DMS79 treated with DMSO at 0.1 percent for 48 hours (cell line): Measurements from ENCODE around the gene NTM.

ENCODE experiments used
- DNase-seq: peaks from one replicate; lab custom pipeline; 2025; lab: John Stamatoyannopoulos, UW

NTM gene

DNA sequence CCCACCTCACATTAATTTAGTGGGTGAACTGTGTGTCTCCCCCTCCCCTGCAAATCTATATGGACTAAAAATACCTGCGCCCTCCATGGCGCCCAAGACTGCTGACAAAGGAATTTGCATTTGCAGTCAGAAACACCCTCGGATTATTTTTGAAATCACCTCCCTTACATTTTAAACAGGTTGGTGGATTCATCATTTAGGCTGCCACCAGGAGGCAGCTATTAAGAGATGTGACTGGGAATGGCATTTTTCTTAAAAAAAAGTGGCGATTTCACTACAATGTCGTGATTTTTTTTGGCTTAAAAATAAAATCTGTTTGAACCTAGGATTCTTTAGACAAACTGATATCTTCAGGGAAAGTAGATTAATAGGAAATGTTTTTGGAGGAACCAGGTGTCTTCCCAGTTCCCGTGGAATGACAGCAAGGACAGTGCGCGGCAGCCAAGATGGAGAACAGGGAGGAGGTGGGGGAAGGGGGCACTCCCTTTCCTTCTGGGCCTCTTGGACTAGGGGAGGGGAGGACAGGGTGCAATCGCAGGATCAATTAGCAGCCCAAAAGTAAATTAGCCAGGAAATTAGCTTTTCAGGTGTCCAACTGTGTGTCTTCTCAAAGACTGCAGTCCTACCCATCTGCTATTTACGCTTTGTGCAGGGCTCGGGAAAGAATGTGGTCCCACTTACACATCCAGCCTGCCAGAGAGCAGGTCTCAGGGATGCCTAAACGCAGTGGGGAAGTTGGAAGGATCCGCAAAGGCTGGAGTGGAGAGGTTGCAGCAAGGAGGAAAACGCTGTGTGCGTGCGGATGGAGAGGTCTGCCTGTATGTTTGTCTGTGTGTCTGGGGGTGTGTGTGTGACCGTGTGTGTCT, 496.4 kb downstream of the NTM start:
- DNase-seq = no peak

DNA sequence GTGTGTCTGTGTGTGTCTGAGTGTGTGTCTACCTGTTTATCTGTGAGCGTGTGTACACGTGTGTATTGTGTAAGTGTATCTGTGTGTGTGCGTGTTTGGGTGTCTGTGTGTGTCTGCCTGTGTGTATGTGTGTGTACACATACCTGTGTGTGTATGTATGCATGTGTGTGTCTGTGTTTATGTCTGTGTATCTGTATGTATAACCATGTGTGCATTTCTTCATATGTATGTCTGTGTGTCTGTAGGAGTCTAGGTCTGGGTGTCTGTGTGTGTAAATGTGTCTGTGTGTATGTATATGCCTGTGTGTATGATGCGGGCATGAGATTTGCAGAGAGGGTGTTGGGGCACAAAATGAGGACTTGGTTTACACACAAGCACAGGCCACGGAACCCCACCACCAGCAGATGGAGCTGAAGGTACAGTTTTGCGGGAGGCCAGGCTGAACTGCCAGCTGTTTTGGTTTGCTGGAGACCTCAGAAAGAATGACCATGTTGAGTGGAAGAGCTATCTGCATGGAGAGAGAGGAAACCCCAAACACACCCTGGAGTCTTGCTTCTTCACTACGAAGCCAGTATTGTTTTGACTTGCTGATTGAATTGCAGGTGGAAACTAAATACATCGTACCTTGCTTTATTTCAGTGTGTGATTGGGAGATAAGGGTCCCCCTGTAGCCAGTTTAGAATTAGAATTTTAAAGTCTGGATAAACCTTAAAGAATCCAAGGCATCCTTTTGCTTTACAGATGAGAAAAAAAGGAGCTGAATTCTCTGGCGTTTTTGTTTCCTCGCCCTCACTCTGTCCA, 497.2 kb downstream of the NTM start:
- peak; percentile 29 for DNase-seq

DNA sequence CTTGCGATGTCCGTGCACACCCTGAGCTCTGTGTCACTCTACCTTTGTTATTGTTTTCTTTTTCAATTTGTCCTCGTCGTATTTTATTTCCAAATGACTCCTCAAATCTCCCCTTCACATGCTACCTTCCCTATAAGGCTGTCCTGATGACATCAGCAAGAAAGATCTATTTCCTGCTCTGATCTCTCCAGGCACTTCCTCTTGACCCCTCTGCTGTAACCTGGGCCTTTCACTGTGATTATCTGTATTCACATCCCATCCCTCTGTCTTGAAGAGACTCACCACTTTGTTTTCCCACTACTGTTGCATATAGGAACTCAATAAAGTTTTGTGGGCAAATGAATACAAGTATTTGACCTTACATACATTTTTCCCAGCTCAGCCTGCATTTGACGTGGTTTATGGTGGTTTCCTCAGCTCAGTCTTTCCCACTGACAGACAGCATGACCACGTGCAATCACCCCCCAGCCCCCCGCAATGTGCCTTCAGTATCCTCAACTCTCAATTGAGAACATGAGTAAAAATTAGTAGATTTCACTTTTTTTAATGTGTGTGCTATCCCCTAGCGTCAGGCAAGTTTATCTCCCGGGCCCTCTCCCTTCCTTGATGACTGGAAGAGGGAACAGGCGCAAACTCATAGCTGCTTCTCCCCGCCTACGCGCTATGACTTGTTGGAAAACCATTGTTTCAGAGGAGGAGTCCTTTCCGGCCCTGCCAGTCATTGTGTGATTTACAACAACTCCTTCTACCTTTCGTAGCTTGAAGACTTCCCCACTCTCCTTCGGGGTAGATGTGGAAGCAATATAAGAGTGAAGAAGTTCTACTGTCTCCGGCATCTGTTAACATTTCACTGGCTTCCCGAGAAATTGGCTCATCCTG, 498.5 kb downstream of the NTM start:
- no peak for DNase-seq

DNA sequence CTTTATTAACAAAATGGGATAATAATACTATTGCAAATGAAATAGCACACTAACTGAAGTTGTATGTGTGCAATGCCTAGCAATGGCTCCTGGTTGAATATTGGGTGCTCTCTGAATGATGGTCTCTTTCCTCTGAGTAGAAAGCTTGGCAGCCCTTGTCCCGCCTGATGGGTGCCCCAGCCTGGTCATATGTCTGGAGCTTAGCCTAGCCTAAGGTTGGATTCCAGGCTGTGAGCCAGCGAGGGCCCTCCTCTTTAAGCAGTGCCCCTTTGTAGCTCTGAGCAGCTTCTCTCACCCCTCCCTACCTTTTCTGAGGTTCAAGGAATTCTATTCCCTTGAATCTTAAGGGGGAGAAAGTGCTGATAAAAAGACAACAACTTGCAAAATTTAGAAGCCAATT, 499.9 kb downstream of the NTM start:
- no peak for DNase-seq

DNA sequence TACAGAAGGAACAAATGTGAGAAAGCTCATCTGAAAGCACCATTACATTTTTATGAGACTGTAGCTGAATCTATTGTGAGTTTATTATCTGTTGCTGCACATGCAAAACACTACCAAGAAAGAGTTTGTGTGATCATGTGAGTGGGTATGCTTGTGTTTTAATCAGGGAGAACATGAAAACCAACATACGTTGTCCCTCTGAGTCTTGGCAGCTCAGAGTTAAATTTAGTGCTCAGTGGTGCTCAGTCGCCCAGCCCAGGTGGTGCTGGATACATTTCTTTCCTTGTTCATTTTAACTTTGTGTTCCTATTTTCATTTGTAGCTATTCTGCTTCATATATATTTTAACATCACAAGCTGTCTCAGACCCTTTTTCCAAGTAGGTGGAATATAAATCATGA, 500.6 kb downstream of the NTM start:
- DNase-seq = no peak

DNA sequence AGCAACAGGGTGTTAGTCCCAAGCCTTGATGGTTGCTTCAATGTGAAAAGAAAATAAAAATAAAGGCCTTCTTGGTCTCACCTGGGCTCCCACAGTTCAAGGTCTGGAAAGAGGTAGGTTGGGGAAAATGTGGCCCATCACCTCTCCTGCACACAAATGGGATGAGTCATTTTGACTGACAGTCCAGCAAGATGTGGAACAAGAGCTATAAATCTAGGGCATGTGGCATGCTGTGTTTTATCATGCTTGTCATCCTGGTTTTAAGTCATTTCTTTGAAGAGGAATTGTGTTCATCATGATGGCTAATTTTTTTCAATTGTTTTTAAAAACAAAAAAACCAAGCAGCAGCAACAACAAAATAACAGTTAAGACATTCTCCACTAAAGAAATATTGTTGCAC, 503.7 kb downstream of the NTM start:
- no peak for DNase-seq

DNA sequence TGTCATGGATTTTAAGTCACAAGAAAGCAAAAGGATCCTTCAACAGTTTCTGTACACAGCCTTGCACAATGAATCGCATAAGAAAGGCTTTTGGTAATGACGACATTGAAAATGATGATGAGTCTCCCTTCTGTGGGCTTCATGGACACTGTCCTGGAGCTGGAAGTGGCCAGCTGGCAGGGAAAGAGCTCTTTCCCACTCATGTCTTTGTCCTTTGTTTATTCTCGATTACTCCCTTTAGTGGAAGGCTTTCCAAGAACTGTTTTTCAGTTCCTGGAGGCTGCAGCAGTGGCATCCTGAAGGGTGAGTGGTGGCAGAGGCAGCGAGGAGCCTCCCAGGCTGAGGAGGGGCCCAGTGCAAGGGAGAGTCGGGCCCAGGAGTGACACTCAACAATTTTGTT, 505.2 kb downstream of the NTM start:
- DNase-seq = no peak

DNA sequence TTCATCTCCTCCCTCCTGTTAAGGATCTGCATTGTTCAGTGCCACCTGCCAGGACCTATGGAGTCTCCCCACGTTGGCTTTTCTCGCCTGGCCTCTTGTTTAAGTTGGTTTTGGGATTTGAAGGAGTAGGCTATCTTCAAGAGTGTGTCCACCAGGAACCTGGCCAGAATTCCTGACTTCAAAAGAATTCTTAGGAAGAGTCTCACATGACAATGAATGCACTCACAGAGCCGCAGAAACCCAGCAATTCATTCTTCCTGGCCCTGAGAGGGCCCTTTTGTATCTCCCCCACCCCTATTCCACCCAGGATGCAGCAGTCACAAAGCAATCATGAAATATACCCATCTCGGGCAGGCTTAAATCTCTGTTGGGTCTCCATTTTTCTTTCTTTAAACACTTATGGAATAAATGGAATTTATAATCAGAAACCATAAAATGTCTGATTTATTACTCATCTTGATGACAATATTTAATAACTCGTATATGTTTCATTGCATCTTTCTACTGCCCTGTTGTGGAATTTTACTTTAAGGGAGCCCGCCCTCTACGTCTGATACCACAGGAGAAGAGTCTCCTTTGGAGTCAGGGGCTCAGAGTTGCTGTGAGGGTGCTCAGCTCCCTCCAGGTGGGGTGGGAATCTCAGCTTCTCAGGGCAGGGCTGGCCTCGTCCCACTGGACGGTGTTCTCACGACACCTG, 507.0 kb downstream of the NTM start:
- DNase-seq = no peak

DNA sequence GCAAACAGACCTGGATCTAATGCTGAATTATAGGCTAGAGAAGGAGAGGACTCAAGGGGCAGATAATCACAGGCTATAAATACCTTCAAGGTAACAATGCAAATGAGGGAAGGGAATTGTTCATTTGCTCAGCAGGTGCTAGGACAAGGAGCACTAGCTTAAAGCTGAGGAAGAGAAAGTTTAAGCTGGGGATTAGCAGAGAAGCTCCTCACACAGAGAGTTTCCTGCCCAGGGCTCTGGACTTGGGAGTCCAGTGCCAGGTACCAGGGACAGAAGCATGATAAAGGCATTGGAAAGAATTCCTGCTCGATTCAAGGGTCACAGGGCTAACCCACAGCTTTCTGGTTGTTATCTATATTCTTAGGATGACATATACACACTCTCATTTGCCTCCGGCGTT, 509.9 kb downstream of the NTM start:
- DNase-seq = no peak

DNA sequence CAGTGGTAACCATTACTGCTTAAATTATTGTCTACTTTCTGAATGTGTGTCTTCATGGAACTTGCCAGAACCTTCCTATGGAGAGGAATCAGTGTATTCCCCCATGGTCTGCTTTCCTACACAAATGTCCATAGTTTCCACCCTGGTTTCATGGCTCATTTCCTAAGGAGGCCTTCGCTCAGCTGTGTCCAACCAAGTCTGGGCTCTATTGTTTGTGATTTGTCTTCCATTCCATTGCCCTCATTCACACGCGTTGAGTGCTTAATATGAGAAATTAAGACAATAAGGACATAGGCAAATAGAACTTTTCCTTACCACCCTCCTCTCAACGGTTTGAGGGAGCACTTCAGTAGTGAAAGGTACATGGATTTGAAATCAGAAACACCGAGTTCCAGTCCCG, 510.6 kb downstream of the NTM start:
- no peak for DNase-seq

DNA sequence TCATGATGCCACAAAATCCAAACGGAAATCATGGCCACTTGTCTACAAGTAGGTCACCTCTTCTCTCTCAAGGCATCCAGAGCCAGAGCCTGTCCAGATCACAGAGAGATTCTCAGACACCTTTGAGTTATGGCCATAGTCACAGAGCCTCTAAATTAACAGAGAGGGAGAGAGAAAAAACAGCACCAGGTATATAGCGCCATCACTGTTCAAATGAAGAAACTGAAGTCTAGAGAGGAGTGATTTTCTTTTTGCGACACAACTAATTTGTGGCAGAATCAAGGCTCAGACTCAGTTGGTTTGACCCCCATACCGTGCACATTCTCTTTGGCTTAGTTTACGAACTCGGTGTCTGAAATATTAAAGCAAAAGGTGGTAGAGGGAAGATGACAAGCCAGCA, 512.9 kb downstream of the NTM start:
- DNase-seq = no peak

DNA sequence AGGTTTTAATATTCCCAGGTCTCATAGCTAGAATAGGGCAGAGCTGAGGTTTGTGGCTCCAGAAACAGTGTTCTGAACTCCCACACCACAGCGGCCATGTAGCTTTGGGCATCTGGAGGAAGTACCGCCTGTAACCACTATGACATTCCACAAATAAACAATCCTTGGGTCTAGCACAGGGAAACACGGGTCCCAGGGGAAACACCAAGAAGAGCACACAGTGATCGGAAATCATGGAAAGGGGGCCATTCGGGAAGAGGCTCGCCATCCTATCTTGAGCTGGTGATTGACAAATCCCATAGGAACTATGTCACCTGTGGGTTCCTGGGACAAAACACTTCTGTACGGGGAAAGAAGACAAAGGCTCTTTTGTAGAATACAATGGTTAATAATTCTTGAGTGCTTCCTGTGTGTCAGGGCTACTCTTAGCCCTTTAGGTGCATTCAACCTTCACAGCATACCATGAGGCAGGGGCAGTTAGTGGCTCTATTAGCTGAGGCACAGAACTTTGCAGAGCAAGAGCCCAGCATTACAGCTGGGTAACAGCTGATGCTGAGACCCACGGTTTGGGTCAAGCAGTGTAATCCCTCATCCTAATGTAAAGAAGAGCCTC, 514.2 kb downstream of the NTM start:
- DNase-seq = no peak

DNA sequence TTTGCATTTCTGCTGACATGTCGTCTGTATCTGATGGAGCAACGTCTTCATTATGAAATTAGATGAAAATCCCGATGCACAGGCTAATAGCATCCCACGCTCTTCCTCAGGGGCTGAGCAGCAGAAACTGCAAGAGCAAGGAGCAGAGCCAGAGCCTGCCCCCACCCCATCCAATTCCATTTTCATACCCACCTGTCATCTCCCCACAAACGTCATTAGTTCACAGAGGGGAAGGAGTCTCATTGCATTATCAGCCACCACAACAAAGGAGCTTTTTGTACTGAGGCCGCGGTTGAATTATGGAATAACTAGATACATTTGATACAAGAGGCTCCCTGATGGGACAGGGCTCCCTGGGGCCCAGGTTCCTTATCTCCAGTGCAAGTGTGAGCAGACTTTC, 515.0 kb downstream of the NTM start:
- DNase-seq = no peak

DNA sequence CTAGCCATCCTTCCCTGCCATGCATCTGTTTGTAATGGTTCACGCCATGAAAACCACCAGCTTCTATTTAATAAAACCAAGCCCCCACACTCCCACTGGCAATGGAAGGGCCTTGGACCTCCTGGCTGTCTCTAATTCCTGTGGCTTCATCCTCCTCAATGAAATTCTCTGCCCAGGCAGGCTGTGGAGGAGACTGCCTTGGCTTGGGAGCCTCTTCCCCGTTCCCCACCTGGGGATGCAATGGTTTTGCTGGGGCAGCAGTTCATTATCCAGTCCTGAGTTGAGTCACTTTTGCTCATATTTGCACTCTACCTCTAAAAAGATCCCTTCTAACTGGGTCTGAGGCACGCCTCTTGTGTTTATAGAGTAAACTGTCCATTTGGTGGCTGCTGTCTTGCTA, 515.8 kb downstream of the NTM start:
- DNase-seq = no peak

DNA sequence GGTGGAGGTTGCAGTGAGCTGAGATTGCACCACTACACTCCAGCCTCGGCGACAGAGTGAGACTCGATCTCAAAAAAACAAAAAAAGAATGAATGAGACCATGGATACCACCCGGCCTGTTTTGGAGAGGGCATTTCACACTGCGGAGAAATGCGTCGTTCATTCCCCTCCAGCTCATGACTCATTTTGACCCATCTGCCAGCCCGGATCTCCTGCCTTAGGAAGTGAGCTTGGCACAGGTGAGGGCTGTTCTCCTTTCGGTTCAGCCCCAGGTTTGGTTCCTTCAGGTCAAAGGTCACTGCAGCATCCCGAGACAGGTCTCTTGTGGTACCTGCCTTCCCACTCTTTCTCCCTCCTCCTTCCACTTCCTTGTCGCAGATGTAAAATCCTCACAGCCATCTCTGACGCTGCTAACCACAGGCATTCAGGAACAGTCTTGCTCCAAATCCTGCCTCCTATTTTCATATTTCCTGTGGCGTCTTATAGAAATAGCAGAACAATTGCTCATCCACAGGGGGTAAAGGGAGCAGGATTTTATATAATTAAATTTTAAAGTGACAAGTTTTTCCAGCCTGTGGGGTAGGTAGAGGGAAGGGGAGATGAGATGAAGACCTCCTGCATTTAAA, 517.9 kb downstream of the NTM start:
- no peak for DNase-seq

DNA sequence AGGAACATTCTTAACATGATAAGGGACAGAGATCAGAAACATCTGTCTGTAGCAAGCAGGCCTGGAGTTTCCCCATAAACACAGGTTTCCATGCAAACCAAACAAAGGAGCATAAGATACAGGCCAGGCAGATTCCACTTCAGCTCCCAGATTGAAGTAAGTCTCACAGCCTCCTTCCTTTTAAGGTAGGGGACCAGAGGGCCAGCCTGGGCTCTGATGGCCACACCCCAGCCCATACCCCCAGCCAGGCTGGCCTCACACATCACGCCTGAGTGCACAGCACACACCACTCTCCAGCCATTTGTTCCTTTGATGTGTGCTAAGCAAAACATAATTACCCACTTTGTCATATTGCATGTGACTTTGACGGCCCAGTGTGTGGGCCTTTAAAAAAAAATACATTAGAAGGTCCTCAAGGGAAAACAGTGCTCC, 518.7 kb downstream of the NTM start:
- no peak for DNase-seq

DNA sequence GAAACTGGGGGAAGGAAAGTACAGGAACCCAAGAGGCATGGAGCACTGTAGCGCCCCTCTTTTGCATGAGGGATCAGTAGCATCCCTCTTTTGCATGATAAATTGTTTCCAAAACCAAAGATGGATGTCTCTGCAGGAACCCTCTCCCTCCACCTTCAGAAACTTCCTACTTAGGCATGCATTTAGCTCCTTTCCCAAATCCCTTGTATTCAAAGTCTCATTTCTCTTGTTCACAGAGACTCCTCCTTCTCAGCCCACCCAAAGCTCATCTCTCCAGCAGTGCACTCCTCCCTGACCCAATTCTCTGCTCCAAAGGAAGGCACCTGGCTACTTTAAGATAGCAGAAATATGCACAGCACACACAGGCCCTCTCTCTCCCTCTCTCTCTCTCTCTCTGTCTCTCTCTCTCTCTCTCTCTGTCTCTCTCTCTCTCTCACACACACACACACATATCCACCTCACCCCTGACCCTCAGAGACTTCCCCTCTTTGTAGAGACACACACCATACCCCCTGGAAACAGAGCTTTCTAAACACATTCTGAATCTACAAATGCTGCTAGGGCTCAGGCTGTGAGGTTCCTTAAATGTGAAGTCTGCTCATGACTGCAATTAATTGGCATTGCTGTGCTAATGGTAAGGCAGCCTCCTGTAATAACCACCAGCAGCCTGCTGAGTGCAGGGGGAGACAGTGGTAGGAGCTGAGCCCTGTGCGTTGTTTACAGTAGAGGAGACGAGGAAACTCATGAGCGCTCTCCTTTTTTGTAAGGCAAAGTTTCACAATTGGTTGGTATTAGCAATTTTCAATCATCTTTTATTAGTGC, 519.6 kb downstream of the NTM start:
- no peak for DNase-seq

DNA sequence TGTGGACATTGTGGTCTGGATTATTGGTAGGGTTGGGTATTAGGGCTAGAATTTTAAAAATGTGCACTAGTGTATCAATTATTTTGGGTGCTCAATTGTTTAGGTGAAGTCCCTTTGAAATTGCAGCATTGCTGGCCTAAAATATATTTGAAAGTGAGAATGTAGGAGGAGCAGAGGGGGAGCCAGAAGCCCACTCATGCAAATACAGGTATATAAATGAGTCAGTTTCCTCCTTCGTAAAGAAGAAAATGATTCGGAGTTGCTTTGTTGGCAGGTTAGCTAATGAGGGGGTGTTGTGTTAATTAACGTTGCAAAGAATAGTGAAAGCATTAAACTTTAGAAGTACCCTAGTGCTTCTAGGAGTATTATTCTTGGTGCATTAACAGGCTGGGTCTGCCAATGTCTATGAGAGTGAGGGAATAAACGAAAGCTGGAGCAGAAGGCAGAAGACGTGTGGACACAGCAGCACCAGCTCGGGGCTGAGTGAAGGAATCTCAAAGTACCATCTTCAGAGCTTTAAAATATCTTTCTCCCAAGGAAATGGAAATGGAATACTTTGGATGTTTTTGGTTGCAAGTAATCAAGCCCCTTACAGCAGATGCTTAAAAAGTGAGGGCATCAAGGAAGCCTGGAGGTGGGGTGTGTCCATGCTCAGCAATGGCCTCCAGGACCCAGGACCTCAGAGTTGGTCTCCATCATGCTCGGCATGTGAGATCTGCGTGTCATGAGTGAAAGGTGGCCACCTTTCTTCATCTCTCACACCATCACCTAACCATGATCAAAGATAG, 522.9 kb downstream of the NTM start:
- no peak for DNase-seq

DNA sequence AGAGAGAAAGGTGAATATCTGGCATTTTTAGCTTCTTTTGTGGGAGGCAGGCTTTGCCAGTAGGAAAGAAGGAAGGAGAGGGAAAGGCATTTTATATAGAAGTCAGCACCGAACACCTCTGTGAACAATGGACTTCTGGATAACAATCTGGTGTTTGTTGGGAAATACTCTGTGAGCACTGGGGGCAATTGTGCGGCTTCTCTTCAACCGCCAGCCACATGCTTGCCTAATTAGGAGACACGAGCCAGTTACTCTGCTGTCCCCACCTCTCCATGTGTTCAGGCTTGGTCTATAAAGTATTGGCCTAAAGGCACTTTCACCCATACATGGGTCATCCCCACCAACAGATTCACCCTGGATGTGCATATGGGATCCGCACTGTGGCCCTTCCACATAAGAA, 523.6 kb downstream of the NTM start:
- no peak for DNase-seq
